Measurements from ENCODE around the gene RINL.
"Not testable (repeated sequence)": the region's sequence is repeated elsewhere in the genome, so short reads cannot be mapped to it uniquely, and the experiment has no call there.

The RINL gene

GRCh38 chr19:38875656-38876395 lies 2.2 kb downstream of the RINL start:
- DNase-seq (ENCODE audit: low read depth in 2 of 2), result no peak

- DNase-seq (ENCODE audit: low read depth in 2 of 2), result not testable (repeated sequence)
Observed at GRCh38 chr19:38873400-38873799, 4.7 kb downstream of the RINL start.

GRCh38 chr19:38870612-38871011 lies 7.5 kb downstream of the RINL start:
- no peak for DNase-seq (ENCODE audit: low read depth in 2 of 2)

GRCh38 chr19:38869836-38870607 lies 8.1 kb downstream of the RINL start:
- DNase-seq (ENCODE audit: low read depth in 2 of 2), result peak; percentile 80 to 84

GRCh38 chr19:38869160-38869835 lies 8.8 kb downstream of the RINL start:
- DNase-seq (ENCODE audit: low read depth in 2 of 2), result no peak

GRCh38 chr19:38868551-38868950 lies 9.5 kb downstream of the RINL start:
- DNase-seq (ENCODE audit: low read depth in 2 of 2), result no peak

GRCh38 chr19:38867171-38867780 lies 10.8 kb downstream of the RINL start:
- DNase-seq (ENCODE audit: low read depth in 2 of 2), result no peak

- DNase-seq (ENCODE audit: low read depth in 2 of 2), result no peak
Observed at GRCh38 chr19:38862321-38863059, 15.6 kb downstream of the RINL start.

GRCh38 chr19:38861368-38861767 lies 16.7 kb downstream of the RINL start:
- DNase-seq (ENCODE audit: low read depth in 2 of 2), result no peak

- not testable (repeated sequence) for DNase-seq (ENCODE audit: low read depth in 2 of 2)
Observed at GRCh38 chr19:38859631-38860204, 18.4 kb downstream of the RINL start.

GRCh38 chr19:38856813-38857212 lies 21.3 kb downstream of the RINL start:
- DNase-seq (ENCODE audit: low read depth in 2 of 2), result no peak

GRCh38 chr19:38855751-38856150 lies 22.3 kb downstream of the RINL start:
- not testable (repeated sequence) for DNase-seq (ENCODE audit: low read depth in 2 of 2)

- not testable (repeated sequence) for DNase-seq (ENCODE audit: low read depth in 2 of 2)
Observed at GRCh38 chr19:38854961-38855360, 23.1 kb downstream of the RINL start.

- no peak for DNase-seq (ENCODE audit: low read depth in 2 of 2)
Observed at GRCh38 chr19:38853214-38853613, 24.9 kb downstream of the RINL start.

- peak in 1 of 2 donors; percentile 39 for DNase-seq (ENCODE audit: low read depth in 2 of 2)
Observed at GRCh38 chr19:38852231-38853044, 25.6 kb downstream of the RINL start.

GRCh38 chr19:38851622-38852230 lies 26.3 kb downstream of the RINL start:
- peak; percentile 71 to 74 for DNase-seq (ENCODE audit: low read depth in 2 of 2)

GRCh38 chr19:38850976-38851621 lies 27.0 kb downstream of the RINL start:
- no peak for DNase-seq (ENCODE audit: low read depth in 2 of 2)

GRCh38 chr19:38850436-38850975 lies 27.6 kb downstream of the RINL start:
- peak in 1 of 2 donors; percentile 95 for DNase-seq (ENCODE audit: low read depth in 2 of 2)
